SKM-1 treated with dmso at 0.1 percent for 144 hours (cell line): ENCODE data around the gene TBC1D10B.

Experiments
- DNase-seq: peaks from one replicate; lab custom pipeline; 2025; ENCODE audit not compliant: unreplicated experiment; lab: John Stamatoyannopoulos, UW

Gene TBC1D10B

GRCh38 chr16:30370456-30371247, at the start of gene TBC1D10B:
TSS of gene TBC1D10B (minus strand) at chr16:30370494. CDS start at chr16:30370183, 311 bp downstream.
- peak; percentile 100 for DNase-seq

GRCh38 chr16:30418350-30419181, 48.3 kb upstream of the TBC1D10B start:
- DNase-seq: no peak

GRCh38 chr16:30417529-30418349, 47.4 kb upstream of the TBC1D10B start:
- DNase-seq: peak; percentile 85

GRCh38 chr16:30416624-30417528, 46.6 kb upstream of the TBC1D10B start:
- DNase-seq: no peak

- DNase-seq: no peak
Measured at GRCh38 chr16:30416047-30416603, 45.8 kb upstream of the TBC1D10B start.

- DNase-seq: no peak
Measured at GRCh38 chr16:30414159-30414558, 43.9 kb upstream of the TBC1D10B start.

- no peak for DNase-seq
Measured at GRCh38 chr16:30413112-30413806, 43.0 kb upstream of the TBC1D10B start.

GRCh38 chr16:30409125-30410060, 39.1 kb upstream of the TBC1D10B start:
- peak; percentile 83 for DNase-seq

GRCh38 chr16:30407804-30408534, 37.7 kb upstream of the TBC1D10B start:
- no peak for DNase-seq

GRCh38 chr16:30407102-30407803, 37.0 kb upstream of the TBC1D10B start, which contains the start of gene ZNF771:
TSS of gene ZNF771 (plus strand) at chr16:30407606. CDS start at chr16:30408054, 448 bp downstream.
- peak; percentile 79 for DNase-seq

- no peak for DNase-seq
Measured at GRCh38 chr16:30406795-30407101, 36.5 kb upstream of the TBC1D10B start.

GRCh38 chr16:30401768-30402425, 31.6 kb upstream of the TBC1D10B start:
- DNase-seq: no peak

GRCh38 chr16:30399435-30400186, 29.3 kb upstream of the TBC1D10B start:
- no peak for DNase-seq

GRCh38 chr16:30398661-30399434, 28.6 kb upstream of the TBC1D10B start:
- no peak for DNase-seq
